ENCODE results near the gene TCF19.
"Not testable (repeated sequence)": the region's sequence is repeated elsewhere in the genome, so short reads cannot be mapped to it uniquely, and the experiment has no call there.

TCF19 gene

GRCh38 chr6:31158863-31159855 lies 770 bp downstream of the TCF19 start (continued):
- peak; percentile 77; the same call in 1 of the 2 replicates for TF ChIP-seq PATZ1 (tag by site-specific recombination; IDR thresholded peaks at IDR 0.05)

GRCh38 chr6:31161216-31162126 lies 3.1 kb downstream of the TCF19 start:
- no peak for TF ChIP-seq KLF10 (tag by site-specific recombination; IDR thresholded peaks at IDR 0.05)
- no peak for TF ChIP-seq ZNF548 (tag by site-specific recombination; IDR thresholded peaks at IDR 0.05)
- peak; percentile 76 for TF ChIP-seq SCRT2 (tag by site-specific recombination; IDR thresholded peaks at IDR 0.05)
- no peak for TF ChIP-seq ZFP69B (tag by site-specific recombination; IDR thresholded peaks at IDR 0.05)
- H3K4me3 ChIP-seq (ENCODE audit: low read depth, low read length) = no peak overlapping the region
- H3K36me3 ChIP-seq (ENCODE audit: control insufficient read depth in 2 of 2, insufficient read depth in 1 of 2, low read length in 2 of 2) = peaks cover 14 to 50% of the 10 kb centered on the region in 2 experiments
- ChIA-PET POLR2A (interaction anchor here (0.7 kb wide), 1 partner anchor 967 kb away, joined by 3 read pairs; the partner anchor contains the start of gene ATF6B), CTCF (no interaction called here)
- H3K27ac ChIP-seq (ENCODE audit: extremely low read depth, low read depth, low read length) = no peak overlapping the region
- H3K4me1 ChIP-seq (ENCODE audit: control insufficient read depth, insufficient read depth, low read length) = peaks cover 9% of the 10 kb centered on the region
- H3K9me3 ChIP-seq (ENCODE audit: control insufficient read depth, insufficient read depth, low read depth, low read length) = no peaks in the 10 kb centered on the region

GRCh38 chr6:31162463-31163165 lies 4.2 kb downstream of the TCF19 start:
- CTCF ChIA-PET = interaction anchor here (0.6 to 1.5 kb wide), 3 partner anchors 34 to 79 kb away, joined by 3 to 4 read pairs (median 3); no protein-coding TSS in a partner anchor
- no peak for TF ChIP-seq KLF9 (tag by site-specific recombination; IDR thresholded peaks at IDR 0.05; ENCODE audit: low read depth)
- 0 out of 2 replicates have a peak, but pooled peaks have one; percentile 35 for TF ChIP-seq ZXDB (tag by site-specific recombination; IDR thresholded peaks at IDR 0.05)
- no peak for TF ChIP-seq REPIN1 (tag by site-specific recombination; IDR thresholded peaks at IDR 0.05; ENCODE audit: low read depth)
- H3K36me3 ChIP-seq (ENCODE audit: control insufficient read depth in 2 of 2, insufficient read depth in 1 of 2, low read length in 2 of 2) = peaks cover 14 to 47% of the 10 kb centered on the region in 2 experiments
- H3K4me1 ChIP-seq (ENCODE audit: control insufficient read depth, insufficient read depth, low read length) = peaks cover 6% of the 10 kb centered on the region
- POLR2A ChIA-PET = interaction anchor here (0.6 kb wide), 1 partner anchor 14 kb away, joined by 5 read pairs; no protein-coding TSS in a partner anchor
- H3K9me3 ChIP-seq (ENCODE audit: control insufficient read depth, insufficient read depth, low read depth, low read length) = no peaks in the 10 kb centered on the region
- H3K27ac ChIP-seq (ENCODE audit: extremely low read depth, low read depth, low read length) = no peak overlapping the region
- H3K4me3 ChIP-seq (ENCODE audit: low read depth, low read length) = no peak overlapping the region

- CTCF ChIA-PET = interaction anchor here (0.9 to 1.5 kb wide), 2 partner anchors 36 to 341 kb away, joined by 3 read pairs; no protein-coding TSS in a partner anchor
- Histone ChIP-seq H3K9me3 (ENCODE audit: control insufficient read depth, insufficient read depth, low read depth, low read length) (no peaks in the 10 kb centered on the region), H3K27ac (ENCODE audit: extremely low read depth, low read depth, low read length) (no peak overlapping the region), H3K36me3 (ENCODE audit: control insufficient read depth in 2 of 2, insufficient read depth in 1 of 2, low read length in 2 of 2) (peaks cover 14 to 47% of the 10 kb centered on the region in 2 experiments), H3K4me1 (ENCODE audit: control insufficient read depth, insufficient read depth, low read length) (peaks cover 6% of the 10 kb centered on the region), H3K4me3 (ENCODE audit: low read depth, low read length) (no peak overlapping the region)
- no peak for TF ChIP-seq ZNF580 (tag by site-specific recombination; IDR thresholded peaks at IDR 0.05)
- TF ChIP-seq ZNF157 (tag by site-specific recombination; IDR thresholded peaks at IDR 0.05) = no peak
- peak; percentile 62 for TF ChIP-seq ZNF660 (tag by site-specific recombination; IDR thresholded peaks at IDR 0.05)
- POLR2A ChIA-PET = no interaction called here
These were observed 5.5 kb downstream of the TCF19 start for GRCh38 chr6:31163922-31164321.

GRCh38 chr6:31164475-31165063 lies 6.2 kb downstream of the TCF19 start:
- peaks cover 14 to 45% of the 10 kb centered on the region in 2 experiments for H3K36me3 ChIP-seq (ENCODE audit: control insufficient read depth in 2 of 2, insufficient read depth in 1 of 2, low read length in 2 of 2)
- not testable (repeated sequence) for H3K9me3 ChIP-seq (ENCODE audit: control insufficient read depth, insufficient read depth, low read depth, low read length); H3K4me1 ChIP-seq (ENCODE audit: control insufficient read depth, insufficient read depth, low read length); H3K4me3 ChIP-seq (ENCODE audit: low read depth, low read length); H3K27ac ChIP-seq (ENCODE audit: extremely low read depth, low read depth, low read length)
- ChIA-PET POLR2A (interaction anchor here (0.8 to 1.5 kb wide), 3 partner anchors 9 to 18 kb away, joined by 3 to 4 read pairs (median 3); no protein-coding TSS in a partner anchor), CTCF (interaction anchor here (0.6 to 1.5 kb wide), 4 partner anchors 32 to 588 kb away, joined by 3 to 4 read pairs (median 3); no protein-coding TSS in a partner anchor)
